ENCODE results near the gene CD1C.
"Not testable (repeated sequence)": the region's sequence is repeated elsewhere in the genome, so short reads cannot be mapped to it uniquely, and the experiment has no call there.

The CD1C gene

DNA sequence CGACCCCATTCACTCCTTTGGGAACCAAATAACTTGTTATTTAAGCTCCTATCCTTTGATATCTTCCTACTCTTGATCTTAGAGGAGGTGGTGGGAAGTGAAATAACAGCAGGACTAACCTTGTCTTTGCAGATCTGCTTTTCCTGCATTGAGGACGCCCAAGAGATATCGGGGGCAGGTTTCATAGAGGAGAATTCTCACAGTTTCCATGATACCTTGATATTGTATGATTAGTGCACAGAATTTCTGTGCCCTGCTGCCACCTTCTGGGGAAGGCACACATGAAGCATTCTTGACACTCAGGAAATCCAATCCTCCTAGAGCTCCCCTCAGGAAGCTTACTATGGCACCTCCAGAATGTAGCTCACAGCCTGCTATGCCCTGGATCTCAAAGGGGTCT lies 40.0 kb downstream of the CD1C start:
- DNase-seq, result peak; percentile 47

DNA sequence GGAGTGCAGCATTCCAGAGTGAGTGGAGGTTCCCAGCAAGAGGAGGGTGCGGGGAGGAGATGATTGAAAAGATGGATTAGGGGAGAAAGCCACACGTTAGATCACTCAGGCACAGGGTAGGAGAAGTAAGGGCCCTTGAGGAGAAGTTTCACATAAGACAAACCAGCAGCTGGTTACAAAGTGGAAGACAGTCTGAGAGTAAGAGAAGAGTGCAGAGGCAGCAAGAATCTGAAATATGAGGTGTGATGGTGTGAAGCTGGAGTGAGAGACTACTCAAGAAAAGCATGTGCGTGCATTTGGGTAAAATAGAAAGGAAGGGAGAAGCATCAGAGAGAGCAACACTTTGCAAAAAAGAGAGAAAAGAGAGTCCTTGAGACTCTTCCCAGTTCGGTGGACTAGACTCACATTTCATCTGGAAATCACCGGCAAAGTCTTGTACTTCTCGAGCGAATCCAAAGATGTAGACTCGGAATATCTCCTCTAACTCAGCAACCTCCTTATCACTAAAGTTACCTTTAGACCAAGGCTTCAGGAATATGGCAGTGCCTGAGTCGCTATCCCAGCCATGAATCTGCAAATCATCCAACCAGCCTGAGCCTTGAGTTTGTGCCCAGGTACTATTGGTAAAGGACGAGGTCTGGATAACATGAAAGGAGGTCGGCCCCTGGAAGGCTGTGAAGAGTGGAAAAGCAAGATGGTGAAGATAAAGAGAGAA lies 40.8 kb downstream of the CD1C start:
- no peak for DNase-seq

DNA sequence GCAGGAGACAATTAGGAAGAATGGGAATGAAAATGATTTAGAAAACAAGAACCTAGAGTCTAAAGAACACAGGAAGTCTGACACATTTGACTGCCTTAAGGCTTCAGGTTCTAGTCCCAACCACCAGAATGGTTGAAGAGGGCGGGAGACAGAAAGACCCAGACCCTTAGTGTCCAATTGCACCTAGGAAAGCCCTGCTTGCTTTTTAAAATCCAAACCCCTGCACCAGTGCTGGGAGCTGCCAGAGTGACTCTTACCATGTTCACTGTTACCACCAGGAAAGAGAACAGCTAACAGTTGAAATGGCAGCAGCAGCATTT lies 41.3 kb downstream of the CD1C start:
- DNase-seq, result no peak

DNA sequence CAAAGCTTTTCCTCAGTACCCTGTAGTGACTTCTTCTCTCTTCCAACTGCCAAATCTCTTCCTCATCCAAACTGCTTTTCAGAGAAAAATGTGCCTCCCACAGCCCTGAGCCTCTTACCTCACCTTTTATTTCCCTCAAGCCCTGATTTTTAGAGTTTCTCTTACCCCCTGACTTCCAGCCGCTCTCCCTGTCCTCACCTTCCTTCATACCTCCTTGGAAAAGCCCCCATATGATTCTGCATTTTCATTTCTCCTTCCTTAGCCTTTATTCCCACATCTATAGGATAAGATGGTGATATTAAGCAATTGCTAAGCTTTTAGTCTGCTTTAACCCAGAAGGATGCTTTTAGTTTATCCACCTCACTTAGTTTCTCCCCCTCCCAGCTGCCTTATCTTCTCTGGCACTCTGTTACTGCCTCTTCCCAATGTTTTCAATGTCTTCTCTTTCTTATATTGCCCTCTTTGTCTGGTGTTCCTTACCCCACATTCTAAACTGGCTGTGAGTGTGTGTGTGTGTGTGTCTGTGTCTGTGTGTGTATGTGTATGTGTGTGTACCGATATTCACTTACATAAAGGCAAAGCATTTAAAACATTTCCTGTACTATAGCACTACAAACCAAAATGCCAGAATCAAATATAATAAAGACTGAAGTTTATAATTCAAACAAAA lies 41.9 kb downstream of the CD1C start, which contains the start of gene CD1B:
Gene CD1B (minus strand): TSS at position 51 of the 670 bp plus-strand sequence. CDS start 108 bp downstream, outside the sequence.
- no peak for DNase-seq

DNA sequence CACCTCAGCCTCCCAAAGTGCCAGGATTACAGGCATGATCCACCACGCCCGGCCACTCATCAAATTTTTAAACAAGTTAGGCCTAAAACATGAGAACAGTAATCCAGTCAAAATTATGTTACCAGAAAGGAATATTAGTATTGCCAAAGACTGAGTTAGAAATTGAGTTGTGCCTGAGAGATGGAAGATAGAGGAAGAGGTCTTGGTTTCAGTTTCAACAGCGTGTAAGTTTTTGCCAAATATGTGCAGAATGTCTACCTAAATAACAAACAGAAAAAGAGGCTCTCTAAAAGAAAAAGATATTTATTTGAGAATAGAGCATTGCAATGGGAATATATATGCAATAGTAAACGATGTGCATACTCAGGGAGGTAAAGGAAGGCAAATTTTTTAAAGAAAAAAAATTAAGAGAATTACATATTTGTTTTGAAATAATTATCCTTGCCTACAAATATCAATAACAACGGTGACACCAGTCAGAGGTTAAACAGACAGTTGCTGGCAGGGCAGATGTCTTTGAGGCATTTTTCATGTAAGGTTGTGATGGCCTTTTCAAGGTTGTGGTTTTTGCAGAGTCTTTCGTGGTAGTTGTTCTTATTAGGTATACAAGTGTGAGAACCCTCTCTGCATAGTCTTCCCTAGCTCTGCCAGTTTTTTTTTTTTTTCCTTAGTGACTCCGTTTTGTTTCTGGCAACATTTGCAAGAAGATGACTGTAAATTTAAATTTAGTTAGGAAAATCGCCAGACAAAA lies 43.9 kb downstream of the CD1C start:
- DNase-seq, result no peak

DNA sequence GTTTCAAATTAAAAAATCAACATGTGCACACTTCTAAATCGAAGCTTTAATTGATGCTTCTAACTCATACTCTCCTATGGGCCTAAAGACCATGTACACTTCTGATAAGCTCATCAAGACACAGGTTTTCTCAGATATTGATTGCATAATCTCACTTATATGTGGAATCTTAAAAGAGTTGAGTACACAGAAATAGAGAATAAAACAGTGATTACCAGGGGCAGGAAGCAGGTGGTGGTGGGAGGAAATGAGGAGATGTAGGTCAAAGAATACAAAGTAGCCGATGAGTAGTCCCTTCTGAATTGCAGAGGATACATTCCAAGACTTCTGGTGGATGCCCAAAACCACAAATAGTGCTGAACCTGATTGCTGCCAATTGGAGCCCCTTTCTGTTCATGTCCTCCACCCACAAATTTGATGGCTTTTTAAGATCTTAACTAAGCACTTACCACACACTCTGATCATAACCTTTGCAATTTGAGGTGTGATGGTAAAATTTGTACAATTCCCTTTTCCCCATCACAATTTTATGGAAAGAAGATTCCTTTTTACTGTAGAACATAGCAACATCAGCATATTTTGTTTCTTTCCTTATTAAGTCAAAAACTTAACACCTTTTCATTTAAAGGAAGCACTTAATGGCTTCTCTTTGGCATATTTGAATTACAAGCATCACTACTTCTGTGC lies 44.9 kb downstream of the CD1C start:
- DNase-seq, result no peak

DNA sequence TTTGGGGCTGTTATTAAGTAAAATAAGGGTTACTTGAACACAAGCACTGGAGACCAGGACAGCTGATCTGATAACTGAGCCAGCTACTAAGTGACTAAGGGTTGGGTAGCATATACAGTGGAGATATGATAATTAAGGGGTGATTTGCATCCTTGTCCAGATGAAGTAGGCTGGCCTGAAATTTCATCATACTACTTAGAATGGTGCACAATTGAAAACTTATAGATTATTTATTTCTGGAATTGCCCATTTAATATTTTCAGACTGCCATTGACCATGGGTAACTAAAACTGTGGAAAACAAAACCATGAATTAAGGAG lies 45.5 kb downstream of the CD1C start:
- no peak for DNase-seq

DNA sequence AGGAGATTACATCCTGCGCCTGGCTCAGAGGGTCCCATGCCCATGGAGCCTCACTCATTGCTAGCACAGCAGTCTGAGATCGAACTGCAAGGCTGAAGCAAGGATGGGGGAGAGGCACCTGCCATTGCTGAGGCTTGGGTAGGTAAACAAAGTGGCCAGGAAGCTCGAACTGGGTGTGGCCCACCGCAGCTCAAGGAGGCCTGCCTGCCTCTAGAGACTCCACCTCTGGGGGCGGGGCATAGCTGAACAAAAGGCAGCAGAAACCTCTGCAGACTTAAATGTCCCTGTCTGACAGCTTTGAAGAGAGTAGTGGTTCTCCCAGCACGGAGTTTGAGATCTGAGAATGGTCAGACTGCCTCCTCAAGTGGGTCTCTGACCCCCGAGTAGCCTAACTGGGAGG lies 46.7 kb downstream of the CD1C start:
- not testable (repeated sequence) for DNase-seq
